Body of pancreas (tissue), 4 donors: ENCODE data around the gene IL17RE. TPM values are rescaled to one million over a fixed set of nuclear protein-coding genes. Genes with fewer than 3 reads are reported as not detected.
A peak's percentile ranks its signal among the peaks of the same experiment; 100 is the strongest.

ENCODE experiments used
- ATAC-seq: fragments of 150-250 bp; one replicate; pipeline ENCODE4 v1.9.1; 2016
- DNase-seq, 4 donors: peaks; one replicate each; pipeline ENCODE4 v3.0.0-alpha.2; 2019
- H3K27ac ChIP-seq, 4 donors: fragments of 200-600 bp; sonication (generic); 1 replicate in 3 of 4; 2 replicates in 1 of 4; pipeline versions ENCODE4 v1.5.1 to v1.6.1; 2016 to 2019; ENCODE audit warnings: mild to moderate bottlenecking in 1 of 4, mixed read lengths in 1 of 4, moderate library complexity in 1 of 4
- H3K27me3 ChIP-seq, 2 donors: fragments of 200-600 bp; sonication (generic); one replicate each; pipeline ENCODE4 v1.6.0; 2016; ENCODE audit warnings: mild to moderate bottlenecking in 1 of 2
- H3K36me3 ChIP-seq, 2 donors: fragments of 200-600 bp; sonication (generic); replicated peaks in 1 of 2; 2 replicates each; pipeline ENCODE4 v1.5.1; 2016; ENCODE audit warnings: low read depth in 2 of 2; ENCODE audit not compliant: insufficient read depth in 1 of 2
- H3K4me1 ChIP-seq: fragments of 200-600 bp; sonication (generic); one replicate; pipeline ENCODE4 v1.6.0; 2016
- H3K4me3 ChIP-seq, 2 donors: fragments of 200-600 bp; sonication (generic); 1 replicate in 1 of 2; 2 replicates in 1 of 2; pipeline ENCODE4 v1.5.1; 2016 to 2019
- H3K9me3 ChIP-seq, 3 donors: fragments of 200-600 bp; sonication (generic); 1 replicate in 2 of 3; 2 replicates in 1 of 3; pipeline ENCODE4 v1.5.1; 2016
- POLR2A ChIP-seq, 3 donors: fragments of 450-650 bp; IDR thresholded peaks; one replicate each; pipeline ENCODE4 v1.6.1; 2016; ENCODE audit warnings: antibody characterized with exemption in 3 of 3, mild to moderate bottlenecking in 2 of 3
- WGBS, 2 donors: methylation state at CpG; one replicate each; pipeline ENCODE4 v1.1.5; 2017; 5-methylcytosine and 5-hydroxymethylcytosine counted together
- intact Hi-C: fragments of 100-400 bp; cut with DNase I; formaldehyde crosslinking; loops from one replicate; pipeline ENCODE4 v1.15.1; 2023
- total RNA-seq, 2 donors: library from RNA; depleted of rRNA; stranded (reverse); fragments of >200 nt; gene quantifications; one replicate each; pipeline ENCODE4 v1.1.0, GENCODE V29; 2016
- TF ChIP-seq, protein P1 (sequence below), 7 experiments: fragments of 450-650 bp in 4 of 7; fragments of 200-600 bp in 3 of 7; sonication (generic) in 3 of 7; IDR thresholded peaks; one replicate each; pipeline ENCODE4 v1.5.1; 2016 to 2019; ENCODE audit warnings: antibody characterized with exemption in 7 of 7

The IL17RE gene
- total RNA-seq, 2 donors from 2014 or later = 10.9 to 18.2 TPM

DNA sequence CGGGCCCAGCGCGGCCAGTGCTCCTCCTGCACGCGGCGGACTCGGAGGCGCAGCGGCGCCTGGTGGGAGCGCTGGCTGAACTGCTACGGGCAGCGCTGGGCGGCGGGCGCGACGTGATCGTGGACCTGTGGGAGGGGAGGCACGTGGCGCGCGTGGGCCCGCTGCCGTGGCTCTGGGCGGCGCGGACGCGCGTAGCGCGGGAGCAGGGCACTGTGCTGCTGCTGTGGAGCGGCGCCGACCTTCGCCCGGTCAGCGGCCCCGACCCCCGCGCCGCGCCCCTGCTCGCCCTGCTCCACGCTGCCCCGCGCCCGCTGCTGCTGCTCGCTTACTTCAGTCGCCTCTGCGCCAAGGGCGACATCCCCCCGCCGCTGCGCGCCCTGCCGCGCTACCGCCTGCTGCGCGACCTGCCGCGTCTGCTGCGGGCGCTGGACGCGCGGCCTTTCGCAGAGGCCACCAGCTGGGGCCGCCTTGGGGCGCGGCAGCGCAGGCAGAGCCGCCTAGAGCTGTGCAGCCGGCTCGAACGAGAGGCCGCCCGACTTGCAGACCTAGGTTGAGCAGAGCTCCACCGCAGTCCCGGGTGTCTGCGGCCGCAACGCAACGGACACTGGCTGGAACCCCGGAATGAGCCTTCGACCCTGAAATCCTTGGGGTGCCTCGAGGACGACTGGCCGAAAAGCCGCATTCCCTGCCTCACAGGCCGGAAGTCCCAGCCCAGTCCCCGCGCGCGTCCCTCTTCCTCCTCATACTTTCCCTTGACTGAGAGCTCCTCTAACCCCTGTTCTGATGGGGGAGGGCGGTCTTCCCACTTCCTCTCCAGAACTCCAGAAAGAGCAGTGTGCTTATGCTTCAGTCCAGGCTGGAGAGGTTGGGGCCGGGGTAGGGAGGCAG lies 12.8 kb downstream of the IL17RE start:
- peak overlapping the region; percentile 65 to 93 (median 90) for H3K27ac ChIP-seq
- H3K9me3 ChIP-seq = no peaks in the 10 kb centered on the region
- TF ChIP-seq, protein P1, sequence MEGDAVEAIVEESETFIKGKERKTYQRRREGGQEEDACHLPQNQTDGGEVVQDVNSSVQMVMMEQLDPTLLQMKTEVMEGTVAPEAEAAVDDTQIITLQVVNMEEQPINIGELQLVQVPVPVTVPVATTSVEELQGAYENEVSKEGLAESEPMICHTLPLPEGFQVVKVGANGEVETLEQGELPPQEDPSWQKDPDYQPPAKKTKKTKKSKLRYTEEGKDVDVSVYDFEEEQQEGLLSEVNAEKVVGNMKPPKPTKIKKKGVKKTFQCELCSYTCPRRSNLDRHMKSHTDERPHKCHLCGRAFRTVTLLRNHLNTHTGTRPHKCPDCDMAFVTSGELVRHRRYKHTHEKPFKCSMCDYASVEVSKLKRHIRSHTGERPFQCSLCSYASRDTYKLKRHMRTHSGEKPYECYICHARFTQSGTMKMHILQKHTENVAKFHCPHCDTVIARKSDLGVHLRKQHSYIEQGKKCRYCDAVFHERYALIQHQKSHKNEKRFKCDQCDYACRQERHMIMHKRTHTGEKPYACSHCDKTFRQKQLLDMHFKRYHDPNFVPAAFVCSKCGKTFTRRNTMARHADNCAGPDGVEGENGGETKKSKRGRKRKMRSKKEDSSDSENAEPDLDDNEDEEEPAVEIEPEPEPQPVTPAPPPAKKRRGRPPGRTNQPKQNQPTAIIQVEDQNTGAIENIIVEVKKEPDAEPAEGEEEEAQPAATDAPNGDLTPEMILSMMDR (IDR thresholded peaks at IDR 0.05) = peak; percentile 20 to 60 (median 33)
- TF ChIP-seq POLR2A (IDR thresholded peaks at IDR 0.05) = peak; percentile 41 to 65 (median 62)
- 0 to 7% methylated on average over 4 to 43 of the region's 99 CpGs for WGBS, 2 donors
- DNase-seq (peak; percentile 73 to 80 (median 76)), ATAC-seq (peak; percentile 68)
- no peaks in the 10 kb centered on the region for H3K36me3 ChIP-seq
- no peaks in the 10 kb centered on the region for H3K27me3 ChIP-seq
- peaks cover 49% of the 10 kb centered on the region for H3K4me1 ChIP-seq
- H3K4me3 ChIP-seq = peak overlapping the region; percentile 37 to 45
- intact Hi-C loops = no loop called here

DNA sequence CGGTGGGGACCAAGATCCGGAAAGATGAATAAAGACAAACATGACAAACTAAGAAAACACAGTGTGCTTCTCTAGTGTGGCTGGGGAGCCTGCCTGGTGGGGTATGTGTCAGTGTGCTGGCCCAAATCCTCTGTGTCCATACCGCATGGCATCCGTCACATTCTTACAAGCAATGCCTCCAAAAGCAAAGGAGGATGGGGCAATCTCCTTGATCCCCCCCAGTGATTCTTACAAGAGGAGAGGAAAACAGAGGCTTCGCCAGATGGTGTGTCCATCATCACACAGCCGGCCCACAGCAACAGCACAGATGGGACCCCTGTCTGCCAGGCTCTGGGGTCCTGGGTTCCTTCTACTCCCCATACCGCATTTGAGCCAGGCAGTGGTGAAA lies 13.7 kb downstream of the IL17RE start:
- H3K9me3 ChIP-seq = no peaks in the 10 kb centered on the region
- ATAC-seq (no peak), DNase-seq (peak in 3 of 4 donors; percentile 16)
- no peaks in the 10 kb centered on the region for H3K36me3 ChIP-seq
- WGBS, 2 donors = 42 to 52% methylated on average over 4 to 7 of the region's 7 CpGs
- H3K27me3 ChIP-seq = no peaks in the 10 kb centered on the region
- intact Hi-C loops = no loop called here
- TF ChIP-seq, protein P1 (IDR thresholded peaks at IDR 0.05) = no peak
- no peak for TF ChIP-seq POLR2A (IDR thresholded peaks at IDR 0.05)
- H3K4me3 ChIP-seq = no peak overlapping the region
- H3K27ac ChIP-seq = peak overlapping the region; percentile 65 to 93 (median 90)
- peaks cover 49% of the 10 kb centered on the region for H3K4me1 ChIP-seq

DNA sequence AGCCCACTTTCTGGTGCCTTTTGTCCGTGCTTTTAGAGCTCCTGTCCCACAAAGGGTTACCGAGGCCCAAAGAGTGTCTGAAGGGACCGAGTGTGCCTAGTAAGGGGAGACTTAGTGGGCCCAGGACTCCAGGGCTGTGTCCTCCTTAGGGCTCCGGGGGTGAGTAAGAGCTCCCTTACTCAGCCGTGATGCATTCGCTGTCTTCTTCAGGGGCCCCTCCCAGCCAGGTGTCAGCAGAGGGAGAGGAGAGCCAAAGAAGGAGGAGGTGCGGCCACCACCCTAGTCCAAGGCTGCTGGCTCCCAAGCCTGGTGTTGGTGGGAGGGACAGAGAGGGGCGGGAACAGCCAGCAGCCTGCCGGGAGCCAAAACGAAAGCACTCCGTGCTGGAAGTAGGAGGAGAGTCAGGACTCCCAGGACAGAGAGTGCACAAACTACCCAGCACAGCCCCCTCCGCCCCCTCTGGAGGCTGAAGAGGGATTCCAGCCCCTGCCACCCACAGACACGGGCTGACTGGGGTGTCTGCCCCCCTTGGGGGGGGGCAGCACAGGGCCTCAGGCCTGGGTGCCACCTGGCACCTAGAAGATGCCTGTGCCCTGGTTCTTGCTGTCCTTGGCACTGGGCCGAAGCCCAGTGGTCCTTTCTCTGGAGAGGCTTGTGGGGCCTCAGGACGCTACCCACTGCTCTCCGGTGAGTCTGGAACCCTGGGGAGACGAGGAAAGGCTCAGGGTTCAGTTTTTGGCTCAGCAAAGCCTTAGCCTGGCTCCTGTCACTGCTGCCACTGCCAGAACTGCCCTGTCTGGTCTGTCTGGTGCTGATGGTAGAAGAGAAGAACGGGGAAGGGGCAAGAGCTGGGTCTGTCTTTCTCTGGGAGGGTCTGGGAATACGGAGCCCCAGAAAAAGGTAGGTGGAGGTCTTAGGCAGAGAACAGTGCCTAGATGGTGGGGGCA lies 14.4 kb downstream of the IL17RE start, which contains the start of gene IL17RC:
Gene IL17RC (plus strand): TSS at position 365 of the 947 bp plus-strand sequence. CDS start 218 bp downstream, at position 583.
- H3K4me3 ChIP-seq = peak within 1 kb of the TSS; percentile 10 to 37
- ATAC-seq = peak; percentile 85
- peak; percentile 90 to 94 (median 94) for DNase-seq
- intact Hi-C loops = no loop called here
- WGBS, 2 donors = 0 to 5% methylated on average over 4 to 18 of the region's 19 CpGs
- H3K27me3 ChIP-seq = no peaks in the 10 kb centered on the region
- TF ChIP-seq POLR2A (IDR thresholded peaks at IDR 0.05) = peak; percentile 52 to 74 (median 74)
- TF ChIP-seq, protein P1 (IDR thresholded peaks at IDR 0.05) = peak in 1 of 7 experiments; percentile 14
- H3K36me3 ChIP-seq = no peaks in the 10 kb centered on the region
- H3K9me3 ChIP-seq = no peaks in the 10 kb centered on the region
- H3K4me1 ChIP-seq = peaks cover 49% of the 10 kb centered on the region
- peak within 1 kb of the TSS; percentile 65 to 93 (median 90) for H3K27ac ChIP-seq

DNA sequence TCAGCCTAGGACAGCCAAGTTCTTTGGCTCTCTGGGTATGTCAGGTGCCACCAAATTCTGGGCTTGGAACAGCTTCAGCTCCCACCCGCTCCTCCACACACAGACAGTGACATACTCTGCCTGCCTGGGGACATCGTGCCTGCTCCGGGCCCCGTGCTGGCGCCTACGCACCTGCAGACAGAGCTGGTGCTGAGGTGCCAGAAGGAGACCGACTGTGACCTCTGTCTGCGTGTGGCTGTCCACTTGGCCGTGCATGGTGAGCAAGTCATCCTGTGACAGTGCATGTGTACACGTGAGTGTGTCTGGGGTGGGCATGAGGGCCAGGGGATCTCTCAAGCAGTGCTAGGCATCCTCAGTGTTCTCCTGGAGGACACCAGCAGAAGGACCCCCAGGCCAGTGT lies 15.2 kb downstream of the IL17RE start:
- Histone ChIP-seq H3K36me3 (no peaks in the 10 kb centered on the region), H3K27ac (peak overlapping the region in 3 of 4 donors; percentile 89 to 93 (median 91)), H3K27me3 (no peaks in the 10 kb centered on the region), H3K4me1 (peaks cover 49% of the 10 kb centered on the region), H3K9me3 (no peaks in the 10 kb centered on the region), H3K4me3 (no peak overlapping the region)
- intact Hi-C loops = no loop called here
- ATAC-seq (no peak), DNase-seq (peak in 1 of 4 donors; percentile 15)
- 39 to 40% methylated on average over 1 to 10 of the region's 10 CpGs for WGBS, 2 donors
- no peak for TF ChIP-seq POLR2A (IDR thresholded peaks at IDR 0.05)
- TF ChIP-seq, protein P1 (IDR thresholded peaks at IDR 0.05) = no peak
